Measurements from ENCODE around the gene NFIB.

GRCh38 chr9:14313951-14314423 is at the start of gene NFIB:
- TF ChIP-seq ATF3 (CRISPR knock-in tag; conservative IDR thresholded peaks at IDR 0.05) (no peak), CTCF (IDR thresholded peaks at IDR 0.05) (no peak), RELA (CRISPR knock-in tag; IDR thresholded peaks at IDR 0.05; ENCODE audit: borderline replicate concordance) (no peak), ETV6 (CRISPR knock-in tag; IDR thresholded peaks at IDR 0.05) (no peak), NR3C1 (CRISPR knock-in tag; conservative IDR thresholded peaks at IDR 0.05; ENCODE audit: low read depth) (no peak), ZBTB43 (CRISPR knock-in tag; IDR thresholded peaks at IDR 0.05) (no peak), FOXJ3 (CRISPR knock-in tag; IDR thresholded peaks at IDR 0.05; ENCODE audit: borderline replicate concordance) (no peak), ESRRA (CRISPR knock-in tag; IDR thresholded peaks at IDR 0.05; ENCODE audit: borderline replicate concordance) (no peak)
